Fibroblast of lung (primary cell): Measurements from ENCODE around the gene PRELID3B.

Experiments
- CTCF ChIP-seq, 2 donors: IDR thresholded peaks in 1 of 2; conservative IDR thresholded peaks in 1 of 2; 1 replicate in 1 of 2; 2 replicates in 1 of 2; pipeline ENCODE4 v1.5.1; 2011 to 2012; ENCODE audit warnings: low read length in 2 of 2, control low read depth in 1 of 2, inconsistent platforms in 1 of 2, low read depth in 1 of 2, mild to moderate bottlenecking in 1 of 2
- EZH2 ChIP-seq: IDR thresholded peaks from 2 replicates; pipeline ENCODE4 v1.5.1; 2012; ENCODE audit warnings: low read length, control low read depth, mild to moderate bottlenecking; ENCODE audit errors: missing control alignments

GRCh38 chr20:59044295-59044694 is 1.7 kb upstream of the PRELID3B start:
- TF ChIP-seq CTCF (conservative IDR thresholded peaks at IDR 0.05 in 1 of 2, IDR thresholded peaks at IDR 0.05 in 1 of 2; ENCODE audit: low read depth in 1 of 2, low read length in 2 of 2) (no peak), EZH2 (no peak)
